Lung (tissue), 12 donors: ENCODE measurements around the gene PLEKHF1. TPM values are rescaled to one million over a fixed set of nuclear protein-coding genes. Genes with fewer than 3 reads are reported as not detected.

Experiments used
- ATAC-seq: fragments of 200-7000 bp; cut with Tn5 transposase; one replicate; pipeline ENCODE4 v1.9.1; 2020; ENCODE audit warnings: moderate number of reproducible peaks; ENCODE audit not compliant: insufficient read depth, low FRiP score
- DNase-seq, 3 donors: peaks; one replicate each; pipeline ENCODE4 v3.0.0-alpha.2; 2013 to 2017
- H3K27ac ChIP-seq, 2 donors: one replicate each; pipeline ENCODE4 v1.5.1; 2013; ENCODE audit warnings: mild to moderate bottlenecking in 2 of 2, moderate library complexity in 2 of 2, control low read depth in 1 of 2, inconsistent platforms in 1 of 2, low read depth in 1 of 2, low read length in 1 of 2
- H3K27me3 ChIP-seq, 3 donors: one replicate each; pipeline ENCODE4 v1.5.1; 2013; ENCODE audit warnings: low read length in 2 of 3; ENCODE audit not compliant: control insufficient read depth in 3 of 3, insufficient read depth in 3 of 3
- H3K36me3 ChIP-seq, 4 donors: one replicate each; pipeline ENCODE4 v1.5.1; 2013; ENCODE audit warnings: low read length in 4 of 4, mild to moderate bottlenecking in 1 of 4, moderate library complexity in 1 of 4; ENCODE audit not compliant: control insufficient read depth in 4 of 4, insufficient read depth in 4 of 4
- H3K4me1 ChIP-seq, 5 donors: one replicate each; pipeline ENCODE4 v1.5.1; 2013; ENCODE audit warnings: low read length in 5 of 5, mild to moderate bottlenecking in 2 of 5, moderate library complexity in 1 of 5; ENCODE audit not compliant: control insufficient read depth in 5 of 5, insufficient read depth in 5 of 5
- H3K4me3 ChIP-seq: one replicate; pipeline ENCODE4 v1.5.1; 2013; ENCODE audit warnings: mild to moderate bottlenecking, control low read depth, moderate library complexity
- H3K9ac ChIP-seq, 2 donors: one replicate each; pipeline ENCODE4 v1.5.1; 2013; ENCODE audit warnings: low read length in 2 of 2, control low read depth in 1 of 2; ENCODE audit not compliant: insufficient read depth in 1 of 2
- H3K9me3 ChIP-seq, 4 donors: one replicate each; pipeline ENCODE4 v1.5.1; 2013; ENCODE audit warnings: low read length in 3 of 4, mild to moderate bottlenecking in 1 of 4, moderate library complexity in 1 of 4; ENCODE audit not compliant: control insufficient read depth in 4 of 4, insufficient read depth in 3 of 4
- WGBS, 2 donors: extraction: QIAGEN DNeasy Blood & Tissue Kit; methylation state at CpG; one replicate each; pipeline ENCODE4 v1.1.7; 2013; 5-methylcytosine and 5-hydroxymethylcytosine counted together
- polyA plus RNA-seq, 2 donors: library from polyadenylated mRNA; stranded (reverse); fragments of 200-250 nt; gene quantifications; one replicate each; pipeline ENCODE4 v1.2.1, GENCODE V29; 2013
- total RNA-seq, 2 donors: library from RNA; depleted of rRNA in 1 of 2; stranded (reverse); fragments of >200 nt in 1 of 2; gene quantifications; one replicate each; pipeline ENCODE4 v1.2.1, GENCODE V29; 2014 to 2021
- TF ChIP-seq, protein P1 (sequence below): IDR thresholded peaks from 2 replicates; pipeline ENCODE4 v1.5.1; 2012; ENCODE audit warnings: mild to moderate bottlenecking; ENCODE audit errors: control extremely low read depth, extremely low read depth
- donor health status: control.
- donor health status: control.
- donor health status: Bipolar disorder and iron deficiency.
- donor health status: healthy.
- donor health status: DM: yes; HTN: yes; CAD: no.

PLEKHF1 gene
- total and polyA plus RNA-seq, 4 donors = 5.7 to 13.2 (median 10.4) TPM

DNA sequence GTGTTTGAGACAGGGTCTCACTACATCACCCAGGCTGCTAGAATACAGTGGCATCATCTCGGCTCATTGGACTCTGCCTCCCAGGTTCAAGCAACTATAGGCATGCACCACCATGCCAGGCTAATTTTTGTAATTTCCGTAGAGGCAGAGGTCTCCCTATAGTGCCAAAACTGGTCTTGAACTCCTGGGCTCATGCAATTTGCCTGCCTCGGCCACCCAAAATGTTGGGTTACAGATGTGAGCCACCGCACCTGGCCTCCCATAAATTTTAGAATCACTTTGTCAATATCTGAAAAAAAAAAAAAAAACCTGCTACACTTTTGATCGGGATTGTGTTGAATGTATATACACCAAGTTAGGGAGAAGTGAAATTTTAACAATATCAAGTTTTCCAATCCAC is 11.9 kb upstream of the PLEKHF1 start:
- ATAC-seq = no peak
- TF ChIP-seq, protein P1, sequence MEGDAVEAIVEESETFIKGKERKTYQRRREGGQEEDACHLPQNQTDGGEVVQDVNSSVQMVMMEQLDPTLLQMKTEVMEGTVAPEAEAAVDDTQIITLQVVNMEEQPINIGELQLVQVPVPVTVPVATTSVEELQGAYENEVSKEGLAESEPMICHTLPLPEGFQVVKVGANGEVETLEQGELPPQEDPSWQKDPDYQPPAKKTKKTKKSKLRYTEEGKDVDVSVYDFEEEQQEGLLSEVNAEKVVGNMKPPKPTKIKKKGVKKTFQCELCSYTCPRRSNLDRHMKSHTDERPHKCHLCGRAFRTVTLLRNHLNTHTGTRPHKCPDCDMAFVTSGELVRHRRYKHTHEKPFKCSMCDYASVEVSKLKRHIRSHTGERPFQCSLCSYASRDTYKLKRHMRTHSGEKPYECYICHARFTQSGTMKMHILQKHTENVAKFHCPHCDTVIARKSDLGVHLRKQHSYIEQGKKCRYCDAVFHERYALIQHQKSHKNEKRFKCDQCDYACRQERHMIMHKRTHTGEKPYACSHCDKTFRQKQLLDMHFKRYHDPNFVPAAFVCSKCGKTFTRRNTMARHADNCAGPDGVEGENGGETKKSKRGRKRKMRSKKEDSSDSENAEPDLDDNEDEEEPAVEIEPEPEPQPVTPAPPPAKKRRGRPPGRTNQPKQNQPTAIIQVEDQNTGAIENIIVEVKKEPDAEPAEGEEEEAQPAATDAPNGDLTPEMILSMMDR = no peak
- peaks cover 0 to 3% (median 0%) of the 10 kb centered on the region in 3 donors for H3K27me3 ChIP-seq

DNA sequence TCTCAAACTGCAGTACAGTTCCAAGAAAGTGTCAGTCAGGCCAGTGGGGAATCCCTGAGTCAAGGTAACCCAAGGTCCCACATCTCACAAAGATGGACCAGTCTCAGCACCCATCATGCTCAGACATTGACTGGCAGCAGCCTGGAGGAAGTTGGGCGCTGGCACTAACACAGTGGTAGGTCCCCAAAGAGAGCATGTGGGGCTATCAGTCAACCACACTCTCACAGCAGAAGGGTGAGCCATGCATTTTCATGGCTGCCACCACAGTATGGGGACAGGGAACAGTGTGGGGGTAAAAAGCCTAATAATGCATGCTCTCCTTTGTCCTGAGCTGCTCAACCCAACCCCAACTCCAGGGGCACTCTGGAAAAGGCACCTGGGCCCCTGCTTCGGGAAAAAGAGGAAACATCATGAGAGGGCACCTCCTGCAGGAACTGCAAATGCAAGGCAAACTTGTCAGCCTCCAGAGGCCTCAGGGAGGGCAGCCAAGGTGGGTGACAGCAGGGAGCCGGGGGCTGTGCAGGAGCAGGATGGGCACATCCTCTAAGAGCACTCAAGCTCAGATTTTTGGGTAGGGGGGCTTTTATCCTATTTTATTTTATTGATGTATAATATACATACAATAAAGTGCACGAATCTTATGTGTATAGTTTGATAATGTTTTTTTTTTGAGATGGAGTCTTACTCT is 9.5 kb upstream of the PLEKHF1 start:
- Histone ChIP-seq H3K27me3 (peaks cover 0 to 3% (median 0%) of the 10 kb centered on the region in 3 donors), H3K4me1 (no peaks in the 10 kb centered on the region), H3K27ac (no peak overlapping the region), H3K9me3 (no peaks in the 10 kb centered on the region), H3K4me3 (no peak overlapping the region), H3K36me3 (no peaks in the 10 kb centered on the region), H3K9ac (no peak overlapping the region)
- TF ChIP-seq, protein P1 = no peak
- 62 to 65% methylated on average over 4 of the region's 4 CpGs for WGBS, 2 donors
- DNase-seq (no peak), ATAC-seq (no peak)

More for the DNA sequence above, 11.9 kb upstream of the PLEKHF1 start:
- DNase-seq = no peak
- H3K4me1 ChIP-seq = no peaks in the 10 kb centered on the region
- H3K27ac ChIP-seq = no peak overlapping the region
- no peak overlapping the region for H3K9ac ChIP-seq
- WGBS, 2 donors = 93 to 96% methylated on average over 5 of the region's 5 CpGs
- no peaks in the 10 kb centered on the region for H3K36me3 ChIP-seq
- no peak overlapping the region for H3K4me3 ChIP-seq
- H3K9me3 ChIP-seq = no peaks in the 10 kb centered on the region

DNA sequence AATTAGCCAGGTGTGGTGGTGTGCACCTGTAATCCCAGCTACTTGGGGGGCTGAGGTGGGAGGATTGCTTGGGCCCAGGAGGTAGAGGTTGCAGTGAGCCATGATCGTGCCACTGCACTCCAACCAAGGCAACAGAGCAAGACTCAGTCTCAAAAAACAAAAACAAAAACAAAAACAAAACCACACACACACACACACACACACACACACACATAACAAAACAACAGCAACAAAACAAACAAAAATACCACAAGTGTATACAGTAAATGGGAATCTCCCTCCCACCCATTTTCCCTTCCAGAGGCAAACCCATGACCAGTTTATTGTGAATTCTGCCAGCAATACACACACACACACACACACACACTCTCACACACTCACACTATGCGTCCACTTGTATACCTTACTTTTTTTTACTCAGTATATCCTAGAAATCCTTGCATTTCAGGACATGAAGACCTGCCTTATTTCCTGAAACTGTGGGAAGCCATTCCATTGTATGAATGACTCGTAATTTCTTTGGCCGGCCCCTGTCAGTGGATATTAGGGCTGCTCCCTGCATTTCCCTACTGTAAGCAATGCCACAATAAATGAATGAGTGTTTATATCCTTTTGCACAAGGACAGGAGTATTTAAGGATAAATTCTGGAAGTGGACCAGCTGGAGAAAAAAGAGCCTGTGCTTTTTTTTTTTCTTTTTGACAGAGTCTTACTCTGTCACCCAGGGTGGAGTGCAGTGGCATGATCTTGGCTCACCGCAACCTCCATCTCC is 6.9 kb upstream of the PLEKHF1 start:
- H3K27me3 ChIP-seq = no peaks in the 10 kb centered on the region
- WGBS, 2 donors = 72 to 85% methylated on average over 5 of the region's 5 CpGs
- no peak for ATAC-seq
- DNase-seq = no peak
- H3K9ac ChIP-seq = no peak overlapping the region
- peaks cover 0 to 10% (median 2%) of the 10 kb centered on the region in 5 donors for H3K4me1 ChIP-seq
- H3K27ac ChIP-seq = no peak overlapping the region
- TF ChIP-seq, protein P1 = no peak
- H3K4me3 ChIP-seq = no peak overlapping the region
- H3K9me3 ChIP-seq = no peaks in the 10 kb centered on the region
- H3K36me3 ChIP-seq = no peaks in the 10 kb centered on the region
